GM18867 (cell line): ENCODE data around the gene PRMT5.

ENCODE experiments used
- ATAC-seq: cut with Tn5 transposase; IDR thresholded peaks from one replicate; pipeline ENCODE4 v1.9.1; 2021; ENCODE audit warnings: mild to moderate bottlenecking, moderate library complexity; ENCODE audit not compliant: unreplicated experiment

PRMT5 gene

DNA sequence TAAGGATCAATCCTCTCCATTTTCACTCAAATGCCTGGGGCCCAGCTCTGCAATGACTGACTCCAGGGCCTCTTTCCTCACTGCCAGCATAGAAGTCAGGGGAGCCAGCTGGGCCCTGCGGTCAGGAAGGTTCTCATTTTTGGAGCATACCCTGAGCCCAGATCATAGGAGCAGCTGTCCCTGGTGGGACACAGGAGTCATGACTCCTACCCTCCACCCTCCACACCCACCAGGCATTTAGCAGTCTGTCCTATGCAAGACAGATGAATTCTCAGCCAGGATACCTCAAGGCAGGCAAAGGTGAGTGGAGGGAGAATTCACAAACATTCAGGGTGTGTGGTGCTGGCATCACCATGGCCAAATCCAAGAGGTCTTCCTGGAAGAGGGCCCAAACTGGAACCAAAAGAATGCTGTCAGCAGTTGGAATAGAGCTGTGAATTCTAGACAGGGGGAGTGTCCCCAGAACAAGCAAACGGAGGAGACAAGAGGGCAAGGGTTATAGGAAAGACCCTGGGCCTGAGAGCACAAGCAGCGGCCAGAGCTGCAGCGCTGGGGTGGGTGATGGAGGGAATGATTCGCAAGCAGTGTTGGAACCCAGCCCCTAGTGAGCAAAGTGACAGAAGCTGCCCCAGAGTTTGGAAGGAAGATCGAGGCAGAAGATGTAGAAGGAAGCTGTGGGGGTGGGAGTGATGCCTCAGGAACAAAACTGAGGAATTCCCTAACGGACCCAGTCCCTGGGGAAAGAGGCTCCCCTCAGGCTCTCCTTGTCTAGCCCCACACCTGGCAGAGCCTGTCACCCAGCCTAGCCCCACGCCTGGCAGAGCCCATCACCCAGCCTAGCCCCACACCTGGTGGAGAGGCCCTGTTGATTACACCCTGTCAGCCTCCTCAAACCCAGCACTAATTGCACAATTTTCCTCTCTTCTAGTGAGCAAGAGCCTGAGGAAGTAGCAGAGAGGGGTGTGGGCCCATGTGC is 50.6 kb downstream of the PRMT5 start:
- no peak for ATAC-seq

DNA sequence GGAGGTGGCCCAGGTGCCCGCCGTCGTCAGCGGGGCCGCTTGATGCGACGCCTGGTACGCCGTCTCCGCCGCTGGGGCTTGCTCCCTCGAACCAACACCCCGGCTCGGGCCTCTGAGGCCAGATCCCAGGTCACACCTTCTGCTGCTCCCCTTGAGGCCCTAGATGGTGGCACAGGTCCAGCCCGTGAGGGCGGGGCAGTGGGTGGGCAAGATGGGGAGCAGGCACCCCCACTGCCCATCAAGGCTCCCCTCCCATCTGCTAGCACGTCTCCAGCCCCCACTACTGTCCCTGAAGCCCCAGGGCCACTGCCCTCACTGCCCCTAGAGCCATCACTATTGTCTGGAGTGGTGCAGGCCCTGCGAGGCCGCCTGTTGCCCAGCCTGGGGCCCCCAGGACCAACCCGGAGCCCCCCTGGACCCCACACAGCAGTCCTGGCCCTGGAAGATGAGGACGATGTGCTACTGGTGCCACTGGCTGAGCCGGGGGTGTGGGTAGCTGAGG is 52.1 kb downstream of the PRMT5 start:
- no peak for ATAC-seq

DNA sequence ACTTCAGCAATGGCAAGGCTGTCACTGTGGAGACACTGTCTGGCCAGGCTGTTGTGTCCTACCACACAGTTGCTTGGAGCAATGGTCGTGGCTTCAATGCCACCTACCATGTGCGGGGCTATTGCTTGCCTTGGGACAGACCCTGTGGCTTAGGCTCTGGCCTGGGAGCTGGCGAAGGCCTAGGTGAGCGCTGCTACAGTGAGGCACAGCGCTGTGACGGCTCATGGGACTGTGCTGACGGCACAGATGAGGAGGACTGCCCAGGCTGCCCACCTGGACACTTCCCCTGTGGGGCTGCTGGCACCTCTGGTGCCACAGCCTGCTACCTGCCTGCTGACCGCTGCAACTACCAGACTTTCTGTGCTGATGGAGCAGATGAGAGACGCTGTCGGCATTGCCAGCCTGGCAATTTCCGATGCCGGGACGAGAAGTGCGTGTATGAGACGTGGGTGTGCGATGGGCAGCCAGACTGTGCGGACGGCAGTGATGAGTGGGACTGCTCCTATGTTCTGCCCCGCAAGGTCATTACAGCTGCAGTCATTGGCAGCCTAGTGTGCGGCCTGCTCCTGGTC is 53.3 kb downstream of the PRMT5 start:
- no peak for ATAC-seq

DNA sequence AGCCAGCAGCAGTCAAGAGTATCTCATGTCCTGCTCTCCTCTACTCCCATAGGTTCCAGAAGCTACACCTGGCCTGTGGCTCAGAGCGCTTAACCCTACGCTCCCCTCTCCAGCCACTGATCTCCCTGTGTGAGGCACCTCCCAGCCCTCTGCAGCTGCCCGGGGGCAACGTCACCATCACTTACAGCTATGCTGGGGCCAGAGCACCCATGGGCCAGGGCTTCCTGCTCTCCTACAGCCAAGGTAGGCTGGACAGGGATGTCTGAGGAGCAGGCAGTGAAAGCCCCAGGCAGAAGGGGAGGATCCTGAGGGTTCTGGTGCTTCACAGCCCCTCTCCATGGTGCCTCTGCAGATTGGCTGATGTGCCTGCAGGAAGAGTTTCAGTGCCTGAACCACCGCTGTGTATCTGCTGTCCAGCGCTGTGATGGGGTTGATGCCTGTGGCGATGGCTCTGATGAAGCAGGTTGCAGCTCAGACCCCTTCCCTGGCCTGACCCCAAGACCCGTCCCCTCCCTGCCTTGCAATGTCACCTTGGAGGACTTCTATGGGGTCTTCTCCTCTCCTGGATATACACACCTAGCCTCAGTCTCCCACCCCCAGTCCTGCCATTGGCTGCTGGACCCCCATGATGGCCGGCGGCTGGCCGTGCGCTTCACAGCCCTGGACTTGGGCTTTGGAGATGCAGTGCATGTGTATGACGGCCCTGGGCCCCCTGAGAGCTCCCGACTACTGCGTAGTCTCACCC is 54.0 kb downstream of the PRMT5 start:
- ATAC-seq = no peak

DNA sequence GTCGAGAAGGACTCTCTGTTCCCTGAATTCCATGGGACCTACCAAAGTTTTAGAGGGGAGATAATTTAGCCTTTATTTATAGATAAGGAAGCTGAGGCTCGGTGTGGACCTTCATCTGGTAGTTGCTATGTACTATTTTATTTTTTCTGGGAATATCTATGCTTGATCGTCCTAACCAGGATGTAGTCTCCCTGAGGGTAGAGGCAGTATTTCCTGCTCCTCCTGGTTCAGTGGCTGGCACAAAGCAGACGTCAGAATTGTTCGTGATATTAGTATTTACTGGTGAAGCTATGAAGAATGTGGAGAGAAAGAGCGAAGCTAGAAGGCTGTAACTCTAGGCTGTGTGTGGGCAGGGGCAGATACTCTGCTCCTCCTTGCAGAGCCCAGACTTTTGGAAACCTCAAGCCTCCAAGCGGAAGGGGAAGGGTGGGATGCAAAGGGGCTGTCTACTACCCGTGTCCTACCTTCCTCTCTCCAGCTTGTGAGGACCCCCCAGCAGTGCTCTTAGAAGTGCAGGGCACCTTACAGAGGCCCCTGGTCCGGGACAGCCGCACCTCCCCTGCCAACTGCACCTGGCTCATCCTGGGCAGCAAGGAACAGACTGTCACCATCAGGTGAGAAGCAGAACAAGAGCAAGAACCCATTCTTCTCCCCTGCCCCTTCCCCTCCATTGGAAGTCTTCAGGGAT is 56.2 kb downstream of the PRMT5 start:
- ATAC-seq = no peak

DNA sequence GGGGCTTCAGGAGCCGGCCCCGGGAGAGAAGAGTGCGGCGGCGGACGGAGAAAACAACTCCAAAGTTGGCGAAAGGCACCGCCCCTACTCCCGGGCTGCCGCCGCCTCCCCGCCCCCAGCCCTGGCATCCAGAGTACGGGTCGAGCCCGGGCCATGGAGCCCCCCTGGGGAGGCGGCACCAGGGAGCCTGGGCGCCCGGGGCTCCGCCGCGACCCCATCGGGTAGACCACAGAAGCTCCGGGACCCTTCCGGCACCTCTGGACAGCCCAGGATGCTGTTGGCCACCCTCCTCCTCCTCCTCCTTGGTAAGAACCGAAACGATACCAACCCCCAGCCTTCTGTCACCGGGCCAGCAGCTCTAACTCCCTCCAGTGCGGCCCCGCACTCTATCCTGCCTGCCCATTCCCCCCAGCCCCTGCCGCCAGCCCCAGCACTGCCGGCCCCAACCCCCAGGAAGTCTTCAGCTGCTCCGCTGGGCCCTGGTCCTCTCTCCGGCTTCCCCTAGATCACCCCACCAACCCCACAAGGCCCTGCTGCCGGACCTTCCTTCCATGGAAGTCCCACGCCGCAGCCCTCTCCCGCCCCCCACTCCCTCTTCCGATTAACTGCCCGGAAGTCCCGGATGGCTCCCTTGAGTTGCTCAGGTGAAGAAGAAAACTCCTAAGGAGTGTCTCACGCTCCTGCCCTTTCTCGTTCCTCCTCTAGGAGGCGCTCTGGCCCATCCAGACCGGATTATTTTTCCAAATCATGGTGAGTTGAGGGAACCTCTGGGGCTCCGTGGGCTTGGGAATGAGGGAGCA is 56.9 kb downstream of the PRMT5 start:
- ATAC-seq = peak; percentile 23

DNA sequence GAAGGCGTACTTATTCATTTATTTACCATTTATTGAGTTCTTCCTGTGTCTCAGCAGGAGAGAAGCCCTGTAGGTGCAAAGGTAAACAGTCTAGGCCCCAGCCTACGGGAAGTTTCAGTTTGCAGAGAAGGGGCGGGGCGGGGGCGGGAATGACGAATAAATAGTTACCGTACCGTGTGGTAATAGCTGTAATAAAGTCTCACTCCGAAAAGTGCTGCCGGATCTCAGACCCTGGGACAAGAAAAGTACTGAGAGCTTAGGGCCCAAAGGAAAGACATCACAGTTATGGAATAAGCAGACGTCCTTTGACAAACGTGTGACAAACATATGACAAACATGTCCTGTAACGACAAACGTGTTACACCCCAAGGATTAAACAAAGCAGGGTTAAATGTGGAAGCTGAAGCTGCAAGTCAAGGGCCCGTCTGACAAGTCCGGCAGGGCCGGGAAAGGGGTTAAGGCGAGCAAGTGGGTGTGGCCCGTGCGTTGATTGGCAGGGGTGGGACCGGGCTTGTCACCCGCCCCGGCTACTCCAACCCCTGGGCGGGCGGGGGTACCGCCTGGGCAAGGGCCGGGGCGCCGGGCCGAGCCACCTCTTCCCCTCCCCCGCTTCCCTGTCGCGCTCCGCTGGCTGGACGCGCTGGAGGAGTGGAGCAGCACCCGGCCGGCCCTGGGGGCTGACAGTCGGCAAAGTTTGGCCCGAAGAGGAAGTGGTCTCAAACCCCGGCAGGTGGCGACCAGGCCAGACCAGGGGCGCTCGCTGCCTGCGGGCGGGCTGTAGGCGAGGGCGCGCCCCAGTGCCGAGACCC is 57.7 kb downstream of the PRMT5 start, which contains the start of gene LRP10:
Gene LRP10 (plus strand): TSS at position 517 of the 809 bp plus-strand sequence. CDS start 564 bp downstream, outside the sequence.
- peak; percentile 82 for ATAC-seq

DNA sequence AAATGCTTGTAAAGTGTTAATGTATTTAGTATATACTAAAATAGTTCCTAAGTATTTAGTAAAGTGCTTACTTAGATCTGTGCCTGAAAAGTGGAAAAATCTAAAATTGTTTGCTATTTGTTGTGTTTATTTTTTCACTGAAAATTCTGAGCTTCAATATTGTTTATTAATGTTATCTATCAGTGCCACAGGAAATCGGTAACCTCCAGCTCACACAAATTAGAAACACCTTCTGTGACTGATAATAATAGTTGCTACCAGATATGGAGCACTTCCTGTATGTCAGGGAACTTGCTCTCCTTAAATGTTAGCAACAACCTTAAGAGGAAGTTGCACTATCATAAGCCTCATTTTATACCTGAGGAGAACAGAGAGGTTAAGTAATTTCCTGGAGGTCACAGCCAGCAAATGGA is 58.4 kb downstream of the PRMT5 start:
- peak; percentile 40 for ATAC-seq
